HG03066 (cell line): ENCODE measurements around the gene KLF2.
"Not testable (repeated sequence)": the region's sequence is repeated elsewhere in the genome, so short reads cannot be mapped to it uniquely, and the experiment has no call there.

Experiments
- ATAC-seq: cut with Tn5 transposase; IDR thresholded peaks from one replicate; pipeline ENCODE4 v1.9.1; 2021; ENCODE audit warnings: low read depth; ENCODE audit not compliant: unreplicated experiment

The KLF2 gene

GRCh38 chr19:16335226-16335625 lies 10.6 kb downstream of the KLF2 start:
- ATAC-seq = no peak

- ATAC-seq = no peak
Measured at GRCh38 chr19:16336571-16336970, 11.9 kb downstream of the KLF2 start.

DNA sequence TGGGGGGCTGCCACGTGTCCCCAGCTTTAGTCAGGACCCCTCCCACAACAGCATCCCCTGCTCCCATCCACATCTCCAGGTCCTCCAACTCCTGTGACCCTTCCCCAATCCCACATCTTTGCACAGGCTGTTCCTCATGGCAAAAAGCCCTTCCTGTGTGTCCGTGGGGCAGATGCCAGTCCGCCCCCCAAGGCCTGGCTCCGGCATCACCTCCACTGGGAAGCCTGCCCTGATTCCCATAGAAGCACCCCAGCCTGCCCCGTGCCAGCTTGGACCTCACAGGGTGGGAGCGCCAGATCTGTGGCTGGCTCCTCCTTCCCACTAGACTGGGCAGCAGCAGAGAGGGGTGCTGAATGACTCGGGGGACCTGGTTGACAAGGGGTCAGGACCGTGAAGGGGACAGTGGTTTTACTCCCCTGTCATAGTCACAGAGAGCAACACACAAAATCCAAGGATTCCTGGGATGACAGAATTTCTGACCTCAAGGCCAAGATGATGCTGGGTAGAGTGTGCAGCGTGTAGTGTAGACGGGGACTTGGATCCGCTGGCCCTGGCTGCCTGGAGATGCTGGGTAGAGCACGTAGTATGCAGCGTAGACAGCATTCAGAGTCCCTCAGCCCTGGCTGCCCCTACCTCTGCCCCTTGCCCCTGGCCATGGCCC lies 13.3 kb downstream of the KLF2 start:
- ATAC-seq = no peak

GRCh38 chr19:16338470-16339360 lies 14.1 kb downstream of the KLF2 start:
- no peak for ATAC-seq

DNA sequence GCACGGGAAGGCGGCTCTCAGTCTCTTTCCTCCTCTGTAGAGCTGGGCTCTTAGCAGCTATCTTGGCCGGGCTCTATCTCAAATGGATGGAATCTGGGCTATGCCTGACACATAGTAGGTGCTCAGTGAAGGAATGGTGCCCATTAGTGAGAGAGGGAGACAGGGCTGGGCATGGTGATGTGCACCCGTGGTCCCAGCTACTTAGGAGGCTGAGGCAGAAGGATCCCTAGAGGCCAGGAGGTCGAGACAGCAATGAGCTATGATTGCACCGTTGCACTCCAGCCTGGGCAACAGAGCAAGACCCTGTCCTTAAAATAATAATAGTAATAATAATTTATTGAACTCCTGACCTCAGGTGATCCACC lies 14.7 kb downstream of the KLF2 start:
- no peak for ATAC-seq

- no peak for ATAC-seq
Measured at GRCh38 chr19:16340092-16340491, 15.5 kb downstream of the KLF2 start.

DNA sequence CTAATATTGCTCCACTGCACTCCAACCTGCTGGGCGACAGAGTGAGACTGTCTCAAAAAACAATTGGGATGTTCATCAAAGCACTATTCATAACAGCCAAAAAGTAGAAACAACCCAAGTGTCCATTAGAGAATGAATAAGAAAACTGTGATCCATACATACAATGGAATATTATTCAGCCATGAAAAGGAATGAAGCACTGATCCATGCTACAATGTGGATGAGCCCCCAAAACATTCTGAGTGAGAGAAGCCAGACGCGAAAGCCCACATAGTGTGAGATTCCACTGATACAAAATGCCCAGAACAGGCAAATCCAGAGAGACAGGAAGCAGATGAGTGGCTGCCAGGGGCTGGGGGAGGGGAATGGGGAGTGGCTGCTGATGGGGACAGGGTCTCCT lies 16.0 kb downstream of the KLF2 start:
- ATAC-seq = no peak

- no peak for ATAC-seq
Measured at GRCh38 chr19:16342002-16342715, 17.5 kb downstream of the KLF2 start.

DNA sequence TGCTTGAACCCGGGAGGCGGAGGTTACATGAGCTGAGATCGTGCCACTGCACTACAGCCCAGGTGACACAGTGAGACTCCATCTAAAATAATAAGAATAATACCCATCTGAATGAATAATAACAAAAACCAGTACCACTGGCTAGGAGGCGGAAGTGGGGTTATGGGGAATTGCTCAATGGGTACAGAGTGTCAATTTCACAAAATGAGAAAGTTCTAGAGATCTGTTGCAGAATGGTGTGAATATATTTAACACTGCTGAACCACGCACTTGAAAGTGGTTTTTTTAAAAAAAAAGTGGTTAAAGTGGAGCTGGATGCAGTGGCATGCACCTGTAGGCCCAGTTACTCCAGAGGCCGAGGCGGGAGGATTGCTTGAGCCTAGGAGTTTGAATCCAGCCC lies 18.5 kb downstream of the KLF2 start:
- no peak for ATAC-seq

GRCh38 chr19:16345457-16345856 lies 20.8 kb downstream of the KLF2 start:
- ATAC-seq = no peak

- not testable (repeated sequence) for ATAC-seq
Measured at GRCh38 chr19:16347099-16347498, 22.5 kb downstream of the KLF2 start.

DNA sequence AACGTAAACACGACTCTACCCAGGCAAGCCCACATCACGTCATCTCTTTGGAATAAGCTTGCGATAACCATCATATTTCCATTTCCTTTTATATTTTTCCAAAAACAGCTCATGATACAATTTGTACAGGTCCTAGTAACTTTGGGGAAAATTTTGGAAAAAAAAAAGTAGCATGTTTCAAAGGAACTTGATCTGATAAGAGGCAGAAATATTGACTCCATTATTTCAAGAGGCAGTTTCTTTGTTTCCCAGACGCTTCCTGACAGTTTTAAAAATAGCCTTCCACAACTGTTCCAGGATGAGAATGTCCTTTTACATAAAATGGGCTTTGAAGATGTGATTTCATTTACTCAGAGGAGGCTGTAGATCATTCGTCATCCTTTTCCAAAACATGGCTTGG lies 23.1 kb downstream of the KLF2 start:
- no peak for ATAC-seq

DNA sequence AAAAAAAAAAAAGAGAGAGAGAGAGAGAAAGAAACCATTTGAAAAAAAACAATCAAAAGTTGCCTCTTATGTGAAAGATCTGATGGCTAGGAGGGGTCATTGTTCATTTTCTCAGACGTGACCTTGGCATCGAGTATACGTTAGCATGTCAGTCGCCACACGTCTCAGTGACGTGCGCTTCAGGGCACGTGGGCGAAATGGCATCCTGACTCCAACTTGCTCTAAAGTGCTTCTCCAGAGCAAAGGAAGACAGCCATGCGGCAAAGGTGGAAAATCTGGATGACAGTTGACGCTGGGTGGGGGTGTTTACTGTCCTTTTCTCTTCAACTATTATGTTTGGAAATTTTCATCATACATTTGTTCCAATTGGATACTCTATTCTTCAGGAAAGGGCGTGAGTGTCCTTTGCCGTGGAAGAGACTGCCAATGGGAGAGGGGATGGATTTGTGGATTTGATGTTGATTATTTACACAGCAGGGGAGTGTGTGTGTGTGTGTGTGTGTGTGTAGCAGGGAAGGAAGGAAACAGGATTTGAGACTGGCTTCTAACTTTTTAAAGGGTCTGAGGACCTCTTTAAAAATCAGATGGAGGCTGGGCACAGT lies 25.0 kb downstream of the KLF2 start:
- no peak for ATAC-seq

DNA sequence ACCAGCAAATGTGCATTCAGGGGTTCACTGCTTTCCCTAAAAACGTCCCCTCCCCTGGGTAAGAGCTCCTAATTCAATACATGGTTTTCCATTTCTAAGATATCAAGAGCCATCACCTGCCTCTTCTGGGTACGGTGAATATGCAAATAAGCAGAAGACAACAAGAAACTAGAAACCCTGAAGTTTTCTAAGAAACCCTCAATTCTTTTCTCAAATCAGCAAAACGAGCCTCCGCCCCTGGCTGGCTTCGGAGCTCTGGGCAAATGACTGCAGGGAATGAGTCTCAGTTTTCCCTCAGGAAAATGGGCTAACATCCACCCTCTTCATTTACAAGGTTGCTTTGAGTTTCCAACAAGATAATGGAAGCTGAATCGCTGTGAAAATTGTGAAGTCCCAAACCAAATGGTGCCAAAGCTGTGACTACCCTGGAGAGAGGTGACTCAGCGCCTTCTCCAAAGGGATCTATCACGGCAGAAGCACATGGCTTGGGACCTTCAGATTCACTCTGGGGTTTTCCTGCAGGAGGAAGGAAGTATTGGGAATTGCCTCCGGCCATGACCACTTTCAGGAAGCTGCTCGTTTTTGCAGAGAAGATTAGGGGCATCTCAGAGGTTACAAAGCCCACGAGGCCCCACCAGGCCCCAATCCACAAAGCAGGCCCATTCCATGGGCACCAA lies 26.6 kb downstream of the KLF2 start:
- no peak for ATAC-seq

GRCh38 chr19:16355293-16356043 lies 30.8 kb downstream of the KLF2 start:
- no peak for ATAC-seq

DNA sequence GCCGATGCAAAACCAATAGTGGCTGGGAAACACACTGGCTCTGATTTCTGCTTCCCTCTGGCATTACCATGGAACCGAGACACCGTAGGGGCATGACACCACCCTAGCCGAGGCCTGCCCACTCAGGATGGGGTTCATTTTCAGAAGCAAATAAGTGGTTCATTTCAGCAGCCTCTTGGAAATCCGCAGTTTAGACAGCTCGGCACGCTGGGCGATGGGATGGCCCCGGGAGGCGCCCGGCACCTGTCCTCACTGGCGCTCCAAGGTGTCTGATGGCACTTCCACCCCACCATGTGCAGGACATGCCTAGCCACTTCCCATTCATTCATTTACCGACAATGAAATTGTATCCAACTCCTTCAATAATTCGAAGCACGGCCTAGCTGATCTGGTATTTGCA lies 33.8 kb downstream of the KLF2 start:
- no peak for ATAC-seq

GRCh38 chr19:16359074-16359473 lies 34.4 kb downstream of the KLF2 start:
- ATAC-seq = no peak

- ATAC-seq = no peak
Measured at GRCh38 chr19:16359964-16360363, 35.3 kb downstream of the KLF2 start.

GRCh38 chr19:16360738-16361137 lies 36.1 kb downstream of the KLF2 start:
- ATAC-seq = no peak

DNA sequence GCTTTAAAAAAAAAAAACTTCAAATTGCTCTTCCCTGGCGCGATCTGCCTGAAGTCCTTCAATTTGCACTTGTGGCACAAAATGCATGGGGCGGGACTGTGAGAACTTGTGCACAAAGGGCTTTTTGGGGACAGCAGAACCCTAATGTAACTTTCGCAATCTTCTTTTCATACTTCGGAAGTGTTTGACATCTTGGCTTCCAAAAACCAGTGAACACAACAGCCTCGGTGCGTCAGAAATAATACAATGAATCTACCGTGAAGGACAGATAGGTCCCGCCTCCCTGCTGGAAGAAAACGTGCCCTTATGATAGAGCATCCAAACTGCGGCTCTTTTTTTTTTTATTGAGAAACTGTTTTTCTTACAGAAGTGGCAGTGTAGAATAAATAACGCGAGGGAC lies 36.6 kb downstream of the KLF2 start:
- ATAC-seq = no peak
